ENCODE measurements around the gene ORAI3. TPM values are rescaled to one million over a fixed set of nuclear protein-coding genes. Genes with fewer than 3 reads are reported as not detected.

The ORAI3 gene
- total RNA-seq, 1 experiment from 2014 or later, result 26.9 TPM

DNA sequence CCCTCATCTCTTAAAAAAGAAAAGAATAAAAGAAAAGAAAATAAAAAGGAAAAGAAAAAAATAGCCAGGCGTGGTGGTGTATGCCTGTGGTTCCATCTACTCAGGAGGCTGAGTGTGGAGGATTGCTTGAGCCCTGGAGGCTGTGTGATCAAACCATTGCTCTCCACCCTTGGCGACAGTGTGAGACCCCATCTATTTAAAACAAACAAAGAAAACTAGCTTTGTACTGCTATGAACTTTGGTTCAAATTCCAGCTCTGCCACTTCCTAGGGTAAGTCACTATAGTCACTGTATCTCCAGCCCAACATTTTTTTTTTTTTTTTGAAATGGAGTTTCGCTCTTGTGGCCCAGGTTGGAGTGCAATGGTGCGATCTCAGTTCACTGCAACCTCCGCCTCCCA lies 48.3 kb upstream of the ORAI3 start:
- POLR2A ChIA-PET, result no interaction called here
- TF ChIP-seq, protein P1, sequence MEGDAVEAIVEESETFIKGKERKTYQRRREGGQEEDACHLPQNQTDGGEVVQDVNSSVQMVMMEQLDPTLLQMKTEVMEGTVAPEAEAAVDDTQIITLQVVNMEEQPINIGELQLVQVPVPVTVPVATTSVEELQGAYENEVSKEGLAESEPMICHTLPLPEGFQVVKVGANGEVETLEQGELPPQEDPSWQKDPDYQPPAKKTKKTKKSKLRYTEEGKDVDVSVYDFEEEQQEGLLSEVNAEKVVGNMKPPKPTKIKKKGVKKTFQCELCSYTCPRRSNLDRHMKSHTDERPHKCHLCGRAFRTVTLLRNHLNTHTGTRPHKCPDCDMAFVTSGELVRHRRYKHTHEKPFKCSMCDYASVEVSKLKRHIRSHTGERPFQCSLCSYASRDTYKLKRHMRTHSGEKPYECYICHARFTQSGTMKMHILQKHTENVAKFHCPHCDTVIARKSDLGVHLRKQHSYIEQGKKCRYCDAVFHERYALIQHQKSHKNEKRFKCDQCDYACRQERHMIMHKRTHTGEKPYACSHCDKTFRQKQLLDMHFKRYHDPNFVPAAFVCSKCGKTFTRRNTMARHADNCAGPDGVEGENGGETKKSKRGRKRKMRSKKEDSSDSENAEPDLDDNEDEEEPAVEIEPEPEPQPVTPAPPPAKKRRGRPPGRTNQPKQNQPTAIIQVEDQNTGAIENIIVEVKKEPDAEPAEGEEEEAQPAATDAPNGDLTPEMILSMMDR (IDR thresholded peaks at IDR 0.05), result no peak
- TF ChIP-seq POLR2AphosphoS5 (IDR thresholded peaks at IDR 0.05; ENCODE audit: low read depth, low read length) (no peak), SIN3A (IDR thresholded peaks at IDR 0.05; ENCODE audit: borderline replicate concordance, insufficient read depth, low read depth, low read length) (no peak), TCF7L2 (IDR thresholded peaks at IDR 0.05; ENCODE audit: low read depth, low read length) (no peak)
- TF ChIP-seq, protein P2, sequence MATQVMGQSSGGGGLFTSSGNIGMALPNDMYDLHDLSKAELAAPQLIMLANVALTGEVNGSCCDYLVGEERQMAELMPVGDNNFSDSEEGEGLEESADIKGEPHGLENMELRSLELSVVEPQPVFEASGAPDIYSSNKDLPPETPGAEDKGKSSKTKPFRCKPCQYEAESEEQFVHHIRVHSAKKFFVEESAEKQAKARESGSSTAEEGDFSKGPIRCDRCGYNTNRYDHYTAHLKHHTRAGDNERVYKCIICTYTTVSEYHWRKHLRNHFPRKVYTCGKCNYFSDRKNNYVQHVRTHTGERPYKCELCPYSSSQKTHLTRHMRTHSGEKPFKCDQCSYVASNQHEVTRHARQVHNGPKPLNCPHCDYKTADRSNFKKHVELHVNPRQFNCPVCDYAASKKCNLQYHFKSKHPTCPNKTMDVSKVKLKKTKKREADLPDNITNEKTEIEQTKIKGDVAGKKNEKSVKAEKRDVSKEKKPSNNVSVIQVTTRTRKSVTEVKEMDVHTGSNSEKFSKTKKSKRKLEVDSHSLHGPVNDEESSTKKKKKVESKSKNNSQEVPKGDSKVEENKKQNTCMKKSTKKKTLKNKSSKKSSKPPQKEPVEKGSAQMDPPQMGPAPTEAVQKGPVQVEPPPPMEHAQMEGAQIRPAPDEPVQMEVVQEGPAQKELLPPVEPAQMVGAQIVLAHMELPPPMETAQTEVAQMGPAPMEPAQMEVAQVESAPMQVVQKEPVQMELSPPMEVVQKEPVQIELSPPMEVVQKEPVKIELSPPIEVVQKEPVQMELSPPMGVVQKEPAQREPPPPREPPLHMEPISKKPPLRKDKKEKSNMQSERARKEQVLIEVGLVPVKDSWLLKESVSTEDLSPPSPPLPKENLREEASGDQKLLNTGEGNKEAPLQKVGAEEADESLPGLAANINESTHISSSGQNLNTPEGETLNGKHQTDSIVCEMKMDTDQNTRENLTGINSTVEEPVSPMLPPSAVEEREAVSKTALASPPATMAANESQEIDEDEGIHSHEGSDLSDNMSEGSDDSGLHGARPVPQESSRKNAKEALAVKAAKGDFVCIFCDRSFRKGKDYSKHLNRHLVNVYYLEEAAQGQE (IDR thresholded peaks at IDR 0.05; ENCODE audit: insufficient read depth in 1 of 2, low read depth in 2 of 2, low read length in 1 of 2), result no peak
- Histone ChIP-seq H3K27ac (ENCODE audit: low read length) (no peak overlapping the region), H3K36me3 (ENCODE audit: control insufficient read depth, insufficient read depth, low read length) (no peaks in the 10 kb centered on the region), H3K27me3 (ENCODE audit: control insufficient read depth, insufficient read depth, low read length) (no peaks in the 10 kb centered on the region), H3K9me3 (ENCODE audit: control insufficient read depth, insufficient read depth, low read depth, low read length) (no peaks in the 10 kb centered on the region), H3K4me1 (ENCODE audit: control insufficient read depth, insufficient read depth, low read length) (peaks cover 5% of the 10 kb centered on the region), H3K4me3 (ENCODE audit: low read depth in 2 of 2, low read length in 2 of 2) (no peak overlapping the region)
- CTCF ChIA-PET, result interaction anchor here (2.2 kb wide), 1 partner anchor 56 kb away, joined by 19 read pairs; no protein-coding TSS in a partner anchor
- no peak for ATAC-seq
- in situ Hi-C loops (cut with HindIII; ENCODE audit: low pct_unique_long_range_greater_than_20kb, low sequenced_read_pairs), result no loop called here
- intact Hi-C loops (cut with micrococcal nuclease; ENCODE audit: unreplicated experiment), result loop anchor here (10.0 kb wide), 1 partner anchor 56 kb away; no protein-coding TSS in a partner anchor
- DNase-seq (ENCODE audit: low read depth, low spot score), result no peak
- BruUV-seq (replicated peaks), result no TSS peak

DNA sequence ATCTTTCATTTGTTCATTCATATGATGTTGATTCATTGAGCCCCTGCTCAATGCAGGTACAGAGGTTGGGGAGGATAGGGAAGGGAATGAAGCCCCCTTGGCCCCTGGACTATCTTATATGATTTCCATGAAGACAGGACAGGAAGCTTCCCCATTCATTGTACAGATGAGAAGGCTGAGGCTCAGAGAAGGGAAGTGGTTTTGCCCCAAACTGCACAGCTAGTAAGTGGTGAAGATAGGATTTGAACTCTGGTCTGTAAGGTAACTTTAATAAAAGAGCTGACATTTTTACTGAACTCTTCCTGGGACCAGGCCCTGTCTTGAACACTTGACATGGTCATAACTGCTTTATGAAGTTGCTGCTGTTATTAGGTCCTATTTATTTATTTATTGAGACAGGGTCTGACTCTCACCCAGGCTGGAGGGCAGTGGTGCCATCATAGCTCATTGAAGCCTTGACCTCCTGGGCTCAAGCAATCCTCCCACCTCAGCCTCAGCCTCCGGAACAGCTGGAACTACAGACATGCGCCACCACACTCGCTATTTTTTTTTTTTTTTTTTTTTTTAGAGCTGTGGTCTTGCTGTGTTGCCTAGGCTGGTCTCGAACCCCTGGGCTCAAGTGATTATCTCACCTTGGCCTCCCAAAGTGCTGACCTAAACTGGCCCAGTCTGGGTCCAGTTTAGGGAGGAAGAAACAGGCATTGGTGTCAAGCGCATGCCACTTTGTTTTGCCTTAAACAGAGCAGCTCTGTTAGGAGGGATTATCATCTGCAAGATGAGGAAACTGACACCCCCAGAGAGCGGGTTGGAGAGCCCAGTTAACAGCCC lies 47.5 kb upstream of the ORAI3 start:
- H3K27ac ChIP-seq (ENCODE audit: low read length), result peak overlapping the region; percentile 36; the same call in 1 of the 2 replicates
- no TSS peak for BruUV-seq (replicated peaks)
- no peak for ATAC-seq

More for the DNA sequence above, 47.5 kb upstream of the ORAI3 start:
- ChIA-PET CTCF (interaction anchor here (0.7 to 2.2 kb wide), 5 partner anchors 14 to 369 kb away, joined by 3 to 19 read pairs (median 7); no protein-coding TSS in a partner anchor), POLR2A (interaction anchor here (0.5 to 1.1 kb wide), 5 partner anchors 11 to 506 kb away, joined by 3 to 5 read pairs (median 3); partner anchors contain the start of gene ZNF48)
- H3K4me1 ChIP-seq (ENCODE audit: control insufficient read depth, insufficient read depth, low read length), result peaks cover 3% of the 10 kb centered on the region; the same call in 1 of the 2 replicates
- no peaks in the 10 kb centered on the region for H3K9me3 ChIP-seq (ENCODE audit: control insufficient read depth, insufficient read depth, low read depth, low read length)
- DNase-seq (ENCODE audit: low read depth, low spot score), result no peak
- in situ Hi-C loops (cut with HindIII; ENCODE audit: low pct_unique_long_range_greater_than_20kb, low sequenced_read_pairs), result no loop called here
- H3K36me3 ChIP-seq (ENCODE audit: control insufficient read depth, insufficient read depth, low read length), result no peaks in the 10 kb centered on the region
- H3K4me3 ChIP-seq (ENCODE audit: low read depth in 2 of 2, low read length in 2 of 2), result peak overlapping the region; percentile 37 to 46
- no peak for TF ChIP-seq SIN3A (IDR thresholded peaks at IDR 0.05; ENCODE audit: borderline replicate concordance, insufficient read depth, low read depth, low read length)
- no peak for TF ChIP-seq TCF7L2 (IDR thresholded peaks at IDR 0.05; ENCODE audit: low read depth, low read length)
- TF ChIP-seq, protein P2 (IDR thresholded peaks at IDR 0.05; ENCODE audit: insufficient read depth in 1 of 2, low read depth in 2 of 2, low read length in 1 of 2), result no peak
- TF ChIP-seq, protein P1 (IDR thresholded peaks at IDR 0.05), result no peak
- TF ChIP-seq POLR2AphosphoS5 (IDR thresholded peaks at IDR 0.05; ENCODE audit: low read depth, low read length), result no peak
- intact Hi-C loops (cut with micrococcal nuclease; ENCODE audit: unreplicated experiment), result loop anchor here (10.0 kb wide), 1 partner anchor 57 kb away; no protein-coding TSS in a partner anchor
- no peaks in the 10 kb centered on the region for H3K27me3 ChIP-seq (ENCODE audit: control insufficient read depth, insufficient read depth, low read length)

Data from Panc1 (cell line).